GM18873 (cell line): ENCODE data around the gene FAM131A.

Experiments used
- ATAC-seq: cut with Tn5 transposase; IDR thresholded peaks from one replicate; pipeline ENCODE4 v1.9.1; 2021; ENCODE audit warnings: mild to moderate bottlenecking, moderate library complexity, moderate number of reproducible peaks; ENCODE audit not compliant: unreplicated experiment, low FRiP score

The FAM131A gene

GRCh38 chr3:184315871-184316661, 21.3 kb upstream of the FAM131A start:
- ATAC-seq = no peak

- no peak for ATAC-seq
Measured at GRCh38 chr3:184316792-184317191, 20.6 kb upstream of the FAM131A start.

- ATAC-seq = no peak
Measured at GRCh38 chr3:184317201-184317600, 20.2 kb upstream of the FAM131A start.

GRCh38 chr3:184320104-184320445, 17.3 kb upstream of the FAM131A start:
- ATAC-seq = no peak

- no peak for ATAC-seq
Measured at GRCh38 chr3:184321666-184322065, 15.7 kb upstream of the FAM131A start.

GRCh38 chr3:184322731-184323487, 14.5 kb upstream of the FAM131A start:
- no peak for ATAC-seq

- no peak for ATAC-seq
Measured at GRCh38 chr3:184323696-184324095, 13.7 kb upstream of the FAM131A start.

- ATAC-seq = no peak
Measured at GRCh38 chr3:184325269-184325668, 12.1 kb upstream of the FAM131A start.

- ATAC-seq = no peak
Measured at GRCh38 chr3:184325715-184326369, 11.6 kb upstream of the FAM131A start.

GRCh38 chr3:184327171-184327570, 10.2 kb upstream of the FAM131A start:
- no peak for ATAC-seq

GRCh38 chr3:184328516-184328915, 8.9 kb upstream of the FAM131A start:
- no peak for ATAC-seq

- ATAC-seq = no peak
Measured at GRCh38 chr3:184332370-184333090, 4.9 kb upstream of the FAM131A start.

- no peak for ATAC-seq
Measured at GRCh38 chr3:184333190-184333589, 4.2 kb upstream of the FAM131A start.

GRCh38 chr3:184333700-184334099, 3.7 kb upstream of the FAM131A start:
- no peak for ATAC-seq

GRCh38 chr3:184334470-184335158, 2.8 kb upstream of the FAM131A start:
- no peak for ATAC-seq

- no peak for ATAC-seq
Measured at GRCh38 chr3:184335291-184335660, 2.1 kb upstream of the FAM131A start.

- no peak for ATAC-seq
Measured at GRCh38 chr3:184335661-184336546, 1.5 kb upstream of the FAM131A start.

- ATAC-seq = no peak
Measured at GRCh38 chr3:184336547-184337398, 627 bp upstream of the FAM131A start.
